Measurements from ENCODE around the gene PODXL.

The PODXL gene

GRCh38 chr7:131563918-131564317 is 7.5 kb upstream of the PODXL start:
- no peak for DNase-seq

- DNase-seq: no peak
These were observed 6.5 kb upstream of the PODXL start for GRCh38 chr7:131562941-131563340.

GRCh38 chr7:131560061-131560460 is 3.6 kb upstream of the PODXL start:
- no peak for DNase-seq

GRCh38 chr7:131557652-131558385 is 1.4 kb upstream of the PODXL start:
- DNase-seq: no peak

- DNase-seq: no peak
These were observed 652 bp upstream of the PODXL start for GRCh38 chr7:131556909-131557651.

- no peak for DNase-seq
These were observed 826 bp downstream of the PODXL start for GRCh38 chr7:131555552-131556052.

GRCh38 chr7:131554880-131555516 is 1.4 kb downstream of the PODXL start:
- DNase-seq: no peak

GRCh38 chr7:131553931-131554330 is 2.5 kb downstream of the PODXL start:
- no peak for DNase-seq

- DNase-seq: no peak
These were observed 4.4 kb downstream of the PODXL start for GRCh38 chr7:131552053-131552452.

- DNase-seq: no peak
These were observed 5.6 kb downstream of the PODXL start for GRCh38 chr7:131550846-131551245.

GRCh38 chr7:131548371-131548770 is 8.1 kb downstream of the PODXL start:
- DNase-seq: no peak

- DNase-seq: no peak
These were observed 8.8 kb downstream of the PODXL start for GRCh38 chr7:131547589-131547988.

GRCh38 chr7:131546583-131547141 is 9.8 kb downstream of the PODXL start:
- DNase-seq: peak; percentile 41

GRCh38 chr7:131546126-131546525 is 10.3 kb downstream of the PODXL start:
- DNase-seq: no peak

- DNase-seq: no peak
These were observed 11.8 kb downstream of the PODXL start for GRCh38 chr7:131544449-131545301.

GRCh38 chr7:131544021-131544420 is 12.4 kb downstream of the PODXL start:
- no peak for DNase-seq

- no peak for DNase-seq
These were observed 13.1 kb downstream of the PODXL start for GRCh38 chr7:131543298-131543697.

- no peak for DNase-seq
These were observed 15.8 kb downstream of the PODXL start for GRCh38 chr7:131540491-131541162.

- DNase-seq: no peak
These were observed 17.6 kb downstream of the PODXL start for GRCh38 chr7:131538813-131539179.

GRCh38 chr7:131538071-131538812 is 18.2 kb downstream of the PODXL start:
- no peak for DNase-seq

GRCh38 chr7:131537571-131537978 is 18.9 kb downstream of the PODXL start:
- no peak for DNase-seq
